NCI-H2081 treated with DMSO at 0.1 percent for 48 hours (cell line): ENCODE data around the gene CD93.

ENCODE experiments used
- DNase-seq: peaks from one replicate; lab custom pipeline; 2025; lab: John Stamatoyannopoulos, UW

CD93 gene

DNA sequence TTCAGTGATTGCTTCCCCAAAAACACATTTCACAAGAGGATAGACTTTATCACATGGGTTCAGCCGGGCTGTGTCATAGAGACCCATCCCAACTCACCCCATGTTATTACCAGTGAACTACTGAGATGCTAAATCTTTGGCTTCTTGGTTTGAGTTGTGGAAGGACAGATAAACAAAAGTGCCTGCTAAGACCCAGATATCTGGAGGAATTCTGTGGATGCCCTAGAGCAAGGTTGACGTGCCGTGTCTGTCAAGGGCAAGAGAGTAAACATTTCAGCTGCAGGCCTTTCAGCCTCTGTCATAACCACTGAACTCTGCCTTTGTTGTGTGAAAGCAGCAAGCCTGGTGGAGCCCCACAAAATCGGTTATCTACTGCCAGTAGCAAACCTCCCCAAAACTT, 25.5 kb downstream of the CD93 start:
- DNase-seq, result no peak

DNA sequence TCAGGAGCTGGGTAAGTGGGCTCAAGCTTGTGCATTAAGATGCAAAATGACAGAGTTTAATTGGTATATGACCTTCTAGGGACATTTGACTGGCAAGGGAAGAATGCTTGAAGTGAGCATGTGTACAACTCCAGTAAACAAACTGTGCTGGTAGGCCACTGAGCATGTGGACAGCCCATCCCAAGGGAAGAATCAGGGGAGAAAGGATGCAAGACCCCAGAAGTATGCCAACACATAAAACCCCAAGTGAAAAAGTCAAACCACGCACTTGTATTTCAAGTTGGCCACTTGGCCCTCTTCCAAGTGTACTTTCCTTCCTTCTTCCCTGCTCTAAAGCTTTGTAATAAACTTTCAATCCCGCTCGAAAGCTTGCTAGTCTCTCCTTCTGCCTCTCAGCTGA, 26.3 kb downstream of the CD93 start:
- no peak for DNase-seq

DNA sequence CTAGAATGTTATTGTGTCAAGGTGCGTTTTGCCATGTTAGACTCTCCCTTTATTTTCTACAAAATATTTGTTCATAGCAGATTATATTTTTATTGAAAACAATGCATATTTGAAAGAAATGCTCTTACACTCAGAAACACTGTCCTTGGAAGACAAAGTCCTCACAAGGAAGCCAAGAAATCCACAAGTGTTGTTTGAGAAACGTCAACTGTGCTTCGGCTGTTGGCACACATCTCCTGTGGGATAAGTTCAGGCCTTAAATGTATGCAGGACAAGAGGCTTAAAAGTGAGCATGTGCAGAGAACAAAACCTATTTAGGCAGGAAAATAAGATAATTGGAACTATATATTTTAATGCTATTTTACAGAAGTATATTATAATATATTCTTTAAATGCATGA, 27.1 kb downstream of the CD93 start:
- DNase-seq, result no peak

DNA sequence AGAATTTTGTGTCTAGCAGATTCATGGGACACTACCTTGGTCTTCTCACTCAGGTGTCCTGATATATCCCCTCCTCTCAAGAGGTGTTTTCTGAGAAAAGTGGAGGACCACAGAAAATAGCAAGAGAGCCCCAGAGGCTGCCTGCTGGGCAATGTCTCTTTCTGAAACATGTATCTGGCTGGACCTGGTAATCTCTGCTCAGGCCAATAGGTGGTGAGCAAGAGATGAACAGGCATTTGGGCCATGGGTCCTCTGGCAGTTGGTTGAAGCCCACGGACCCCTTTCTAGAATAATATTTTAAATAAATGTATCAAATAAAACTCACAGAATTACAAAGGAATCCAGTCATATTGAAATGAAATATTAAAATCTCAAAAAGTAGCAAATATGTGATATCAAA, 27.9 kb downstream of the CD93 start:
- DNase-seq, result no peak

DNA sequence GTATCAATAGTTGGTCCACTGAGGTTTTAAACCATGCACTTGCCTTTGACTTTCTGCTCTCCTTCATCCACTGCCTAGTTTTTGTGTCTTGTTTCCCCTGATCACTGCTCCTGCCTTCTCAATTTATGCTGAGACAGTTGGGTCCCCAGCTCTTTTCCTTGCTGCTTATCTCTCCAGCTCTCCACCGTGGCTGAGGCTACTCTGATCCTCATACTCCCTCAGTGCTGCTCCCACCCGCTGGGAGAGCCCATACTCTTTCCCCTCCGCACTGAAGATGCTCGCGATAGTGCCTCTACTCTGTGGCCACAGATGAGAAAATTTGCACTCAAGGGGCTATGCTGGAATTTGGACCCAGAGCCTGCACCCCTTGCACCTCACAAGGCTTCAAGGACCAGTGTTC, 33.2 kb downstream of the CD93 start:
- DNase-seq, result no peak

DNA sequence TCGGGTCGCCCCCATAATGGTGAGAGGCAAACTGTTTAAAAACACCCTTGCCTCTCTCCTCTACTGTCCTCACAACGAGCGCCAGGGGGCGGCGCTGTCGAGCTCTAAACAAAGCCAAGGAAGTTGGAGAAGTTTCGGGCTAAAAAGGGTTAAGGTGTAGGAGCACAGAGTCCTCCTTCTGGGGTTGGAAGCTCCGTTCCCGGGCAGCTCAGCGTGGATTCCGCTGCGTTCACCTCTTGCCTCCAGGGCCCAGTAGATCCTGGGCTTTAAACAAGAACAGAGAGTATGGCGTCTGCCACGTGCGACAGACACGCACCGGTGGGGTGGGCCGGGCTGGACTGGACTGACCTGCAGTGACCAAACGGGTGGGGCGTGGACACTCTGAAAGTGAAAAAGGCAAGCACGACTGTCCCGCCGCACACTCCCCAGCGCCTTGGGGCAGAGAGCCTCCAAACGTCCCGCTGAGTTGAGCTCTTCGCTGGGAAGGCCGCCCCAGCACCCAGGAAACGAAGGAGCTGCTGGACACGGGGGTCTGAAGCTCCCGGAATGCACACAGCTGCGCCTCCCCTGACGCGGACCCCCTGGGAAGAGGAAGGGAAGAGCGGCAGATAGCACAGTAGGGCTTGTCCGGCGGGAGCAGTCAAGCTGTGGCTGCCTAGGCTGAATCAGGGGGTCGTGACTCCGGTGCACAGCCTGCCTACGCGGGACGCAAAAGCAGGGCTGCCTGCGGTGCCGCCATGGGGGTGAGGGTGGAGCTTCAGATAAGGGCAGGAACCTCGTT, 35.1 kb downstream of the CD93 start:
- DNase-seq, result no peak

DNA sequence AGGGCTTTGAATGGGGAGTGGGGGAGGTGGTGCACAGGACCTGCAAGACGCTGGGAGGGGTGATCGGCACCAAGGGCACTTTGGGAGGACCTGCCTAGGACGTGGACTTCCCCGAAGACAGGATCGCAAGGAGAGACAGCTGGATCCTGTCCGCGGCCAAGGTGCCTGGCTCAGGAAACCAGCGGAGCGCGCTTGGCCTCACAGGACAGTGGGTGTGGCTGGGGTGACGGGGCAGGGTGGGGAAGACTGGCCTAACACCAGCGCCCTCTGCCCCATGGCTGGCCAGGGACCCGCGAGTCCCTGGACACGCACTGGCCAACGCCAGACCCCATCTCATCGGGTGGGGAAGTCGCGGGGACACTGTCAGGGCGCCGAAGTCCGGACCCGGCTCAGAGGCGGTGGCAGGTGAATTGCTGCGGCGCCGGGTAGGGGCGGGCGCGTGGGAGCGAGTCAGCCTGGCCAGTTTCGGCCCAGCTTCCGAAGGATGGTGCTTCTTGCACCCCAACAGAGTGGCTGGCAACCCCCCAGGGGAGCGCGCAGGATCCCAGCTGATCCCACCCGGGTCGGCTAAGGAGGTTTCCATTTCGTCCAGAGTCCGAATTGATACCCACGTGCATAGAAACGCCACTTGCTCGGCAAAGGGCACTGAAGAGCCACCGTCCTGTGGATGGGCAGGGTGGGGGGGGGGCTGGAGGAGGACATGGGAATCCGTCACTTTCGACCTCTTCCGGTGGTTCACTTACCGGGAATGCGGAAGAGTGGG, 35.9 kb downstream of the CD93 start:
- no peak for DNase-seq

DNA sequence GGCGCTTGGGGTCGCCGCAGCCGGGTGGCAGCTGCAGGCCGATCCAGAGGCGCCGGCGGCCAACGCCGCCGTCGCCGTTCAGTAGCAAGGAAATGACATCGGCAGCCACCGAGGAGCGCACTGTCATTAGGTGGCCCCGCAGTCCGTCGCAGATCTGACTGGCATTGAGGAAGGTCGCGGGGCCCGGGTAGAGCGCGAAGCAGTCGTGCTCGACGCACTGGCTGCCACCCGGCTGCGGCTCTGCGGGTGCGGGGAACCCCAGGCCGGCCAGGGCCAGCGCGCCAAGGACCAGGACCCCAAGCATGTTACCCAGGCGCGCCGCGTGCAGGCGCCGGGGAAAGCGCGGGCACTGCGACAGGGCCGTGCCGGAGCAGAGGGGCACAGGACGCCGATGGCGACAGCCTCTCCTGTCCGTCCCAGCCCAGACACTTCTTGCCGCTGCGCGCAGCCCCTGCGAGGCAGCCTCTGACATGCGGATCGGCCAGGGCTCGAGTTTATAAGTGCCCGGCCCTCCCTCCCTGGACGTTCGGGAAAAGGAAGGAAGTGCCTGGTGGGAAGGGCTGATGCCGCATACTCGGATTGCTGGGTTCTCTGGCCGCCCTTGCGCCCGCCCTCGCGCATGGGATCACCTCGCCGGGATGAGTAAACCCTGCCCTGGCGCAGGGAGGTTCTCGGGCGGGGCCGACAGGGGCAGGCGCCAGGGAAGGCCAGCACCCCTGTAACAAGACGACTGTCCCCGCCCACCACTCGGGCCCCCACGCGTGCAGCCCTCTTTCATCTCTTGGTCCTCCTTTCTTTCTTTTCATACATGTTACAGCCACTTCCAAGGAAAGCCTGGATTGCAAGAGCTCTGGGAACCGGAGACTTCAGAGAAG, 36.7 kb downstream of the CD93 start, which contains the start of gene THBD:
Gene THBD (minus strand): TSS at position 472 of the 875 bp plus-strand sequence. CDS start 168 bp downstream, at position 304.
- no peak for DNase-seq

DNA sequence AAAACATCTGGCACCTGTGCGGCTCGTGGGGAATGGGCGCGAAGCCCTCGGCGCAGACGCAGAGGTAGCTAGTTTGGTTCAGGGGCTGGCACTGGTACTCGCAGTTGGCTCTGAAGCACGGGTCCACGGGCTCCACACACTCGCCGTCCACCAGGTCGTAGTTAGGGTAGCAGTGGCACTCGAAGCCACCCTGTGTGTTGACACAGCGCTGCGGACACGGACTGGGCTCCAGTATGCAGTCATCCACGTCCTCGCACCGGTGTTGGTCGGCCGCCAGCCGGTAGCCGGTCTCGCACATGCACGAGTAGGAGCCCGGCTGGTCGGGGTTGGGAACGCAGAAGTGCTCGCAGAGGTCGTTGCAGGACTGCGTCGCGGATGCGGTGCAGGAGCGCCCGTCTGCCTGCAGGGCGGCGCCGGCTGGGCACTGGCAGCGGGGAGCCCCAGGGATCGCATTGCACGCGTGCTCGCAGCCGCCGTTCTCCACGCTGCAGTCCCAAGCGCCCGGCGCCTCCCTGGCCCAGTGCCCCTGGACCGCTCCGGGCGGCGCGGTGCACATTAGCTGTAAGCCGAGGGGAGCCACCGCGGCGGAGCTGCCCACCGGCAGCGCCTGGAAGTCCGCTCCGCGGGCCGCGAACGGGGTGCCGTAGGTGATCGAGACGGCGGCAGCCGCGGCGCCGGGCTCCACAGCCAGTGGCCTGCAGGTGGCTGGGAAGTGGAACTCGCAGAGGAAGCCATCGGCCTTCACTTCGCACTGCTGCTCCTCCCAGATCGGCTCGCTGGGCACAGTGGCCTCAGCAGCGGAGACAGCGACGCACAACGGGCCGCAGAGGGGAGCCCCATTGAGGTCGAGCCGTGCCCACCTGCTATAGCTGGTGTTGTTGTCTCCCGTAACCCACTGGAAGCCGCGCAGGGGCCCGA, 37.6 kb downstream of the CD93 start:
- DNase-seq, result no peak

DNA sequence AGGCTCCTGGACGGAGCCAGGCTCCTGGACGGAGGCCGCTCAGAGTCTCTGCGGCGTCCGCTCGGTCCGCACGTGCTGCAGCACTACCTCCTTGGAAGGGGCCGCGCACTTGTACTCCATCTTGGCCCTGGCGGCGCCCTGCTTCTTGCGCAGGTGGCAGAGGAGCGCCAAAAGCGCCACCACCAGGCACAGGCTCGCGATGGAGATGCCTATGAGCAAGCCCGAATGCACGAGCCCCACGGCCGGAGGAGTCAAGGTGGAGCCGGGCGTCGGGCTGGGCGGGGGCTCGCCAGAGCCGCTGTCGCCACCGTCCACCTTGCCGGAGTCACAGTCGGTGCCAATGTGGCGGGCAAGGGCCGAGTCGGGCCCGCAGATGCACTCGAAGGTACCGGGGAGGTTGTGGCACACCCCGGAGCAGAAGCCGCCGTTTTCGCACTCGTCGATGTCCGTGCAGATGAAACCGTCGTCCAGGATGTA, 38.3 kb downstream of the CD93 start:
- DNase-seq, result no peak

DNA sequence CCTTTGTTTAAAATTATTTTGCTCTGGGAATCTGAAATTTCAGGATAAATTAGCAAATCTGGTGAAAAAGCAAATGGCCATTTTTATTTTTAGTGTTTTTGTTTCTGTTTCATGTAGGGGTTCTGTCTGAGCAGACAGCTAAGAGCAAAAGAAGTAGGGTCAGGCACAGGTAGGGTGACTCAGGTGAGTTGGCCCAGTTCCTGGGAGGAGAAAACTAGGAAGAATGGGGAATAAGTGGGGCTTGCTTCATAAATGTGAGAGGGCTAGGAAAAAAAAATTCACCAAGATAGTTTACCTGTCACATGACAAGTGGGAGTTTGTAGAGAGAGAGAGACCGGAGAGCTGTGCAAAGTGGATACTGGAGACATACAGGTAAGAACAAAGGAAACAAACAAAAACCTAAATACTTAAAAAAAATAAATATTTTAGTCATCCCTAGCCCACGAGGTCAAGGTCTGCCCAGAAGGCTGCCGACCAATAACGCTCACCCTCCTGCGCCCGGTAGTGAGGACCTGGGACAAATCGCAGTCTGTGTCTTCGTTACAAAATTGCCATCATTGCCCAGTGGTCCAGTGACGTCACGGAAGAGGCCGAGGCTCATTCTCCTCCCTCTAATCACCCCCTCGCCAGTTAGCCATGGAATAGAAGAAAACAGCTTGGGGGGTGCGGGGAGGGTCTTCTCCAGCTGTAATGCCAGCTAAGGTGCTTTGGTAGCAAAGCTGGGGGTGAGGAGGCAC, 39.0 kb downstream of the CD93 start:
- no peak for DNase-seq

DNA sequence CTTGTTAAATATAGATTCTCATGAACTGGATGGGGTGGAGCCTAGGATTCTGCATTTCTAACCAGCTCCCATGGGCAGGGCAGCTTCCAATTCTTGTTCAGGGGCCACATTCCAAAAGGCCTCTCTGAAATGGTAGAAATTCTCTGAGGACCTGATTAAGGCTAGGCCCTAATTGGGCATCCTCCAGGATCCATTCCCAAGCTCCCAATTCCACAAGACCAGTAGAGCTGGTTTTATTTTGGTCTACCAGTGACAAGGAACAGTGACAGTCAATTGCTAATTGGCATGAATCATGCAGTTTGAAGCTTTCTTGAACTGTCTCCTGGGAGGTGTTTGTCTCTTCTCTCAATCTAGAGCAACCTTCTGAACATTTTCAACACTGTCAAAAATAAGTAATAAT, 39.7 kb downstream of the CD93 start:
- DNase-seq, result no peak

DNA sequence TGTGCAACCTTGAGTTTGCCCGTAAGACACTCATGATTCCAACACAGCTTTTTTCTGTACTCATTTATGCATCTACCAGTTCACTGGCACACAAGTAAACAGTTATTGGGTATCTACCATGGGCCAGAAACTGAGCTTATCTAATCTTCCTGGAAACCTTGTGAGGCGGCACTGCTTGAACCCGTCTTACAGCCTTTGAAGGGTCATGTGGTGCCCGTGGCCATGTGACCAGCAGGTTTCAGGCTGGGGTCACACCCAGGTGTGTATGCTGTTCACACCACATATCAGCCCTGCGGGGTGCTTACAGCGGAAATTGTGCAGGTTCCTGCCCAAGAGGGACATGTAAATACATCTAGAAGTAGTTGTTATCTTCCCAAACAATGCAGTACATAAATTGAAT, 42.7 kb downstream of the CD93 start:
- DNase-seq, result no peak

DNA sequence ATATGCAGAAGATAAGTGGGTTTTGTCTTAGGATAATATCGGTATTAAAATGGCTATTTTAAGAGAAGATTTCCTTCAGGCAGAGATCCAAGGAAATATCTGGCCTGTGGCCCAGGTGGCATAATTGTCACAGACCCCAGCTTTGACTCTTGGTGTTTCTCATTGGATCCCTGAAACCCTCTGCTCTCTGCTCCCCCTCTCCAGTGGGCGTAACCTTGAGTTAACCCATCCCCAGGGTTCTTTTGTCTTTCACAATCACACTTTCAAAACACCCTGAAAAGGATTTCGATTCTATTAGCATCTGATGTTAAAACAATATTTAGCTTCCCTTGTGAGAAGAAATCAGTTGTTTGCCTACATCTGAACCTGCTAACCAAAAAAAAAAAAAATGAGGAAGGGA, 43.9 kb downstream of the CD93 start:
- DNase-seq, result no peak

DNA sequence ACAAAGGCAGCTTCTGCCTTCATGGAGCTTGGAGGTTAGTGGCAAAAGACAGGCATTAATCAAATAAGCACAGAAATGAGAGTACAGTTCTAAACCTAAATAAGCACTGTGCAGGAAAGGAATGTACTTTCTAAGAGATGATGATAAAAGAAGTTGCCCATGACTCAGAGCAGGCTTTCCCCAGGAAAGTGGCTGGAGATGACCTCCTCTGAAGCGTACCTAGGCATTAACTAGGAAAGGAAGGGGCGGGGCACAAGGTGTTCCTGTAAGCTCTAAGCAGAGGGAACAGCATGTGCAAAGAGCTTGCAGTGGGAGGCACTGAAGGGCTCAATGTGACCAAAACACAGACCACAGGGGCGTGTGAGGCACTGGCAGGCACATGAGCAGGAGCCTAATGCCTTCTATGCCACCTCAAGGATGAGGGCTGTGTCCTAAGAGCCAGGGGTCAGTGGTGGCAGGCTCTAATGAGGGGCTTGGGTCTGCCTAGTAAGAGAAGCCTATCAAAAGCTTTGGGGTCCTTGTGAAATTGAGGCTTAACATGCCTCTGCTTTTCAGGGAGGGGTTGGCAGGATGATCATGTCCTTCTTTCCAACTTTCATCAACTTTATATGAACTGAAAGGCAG, 46.1 kb downstream of the CD93 start:
- DNase-seq, result no peak

DNA sequence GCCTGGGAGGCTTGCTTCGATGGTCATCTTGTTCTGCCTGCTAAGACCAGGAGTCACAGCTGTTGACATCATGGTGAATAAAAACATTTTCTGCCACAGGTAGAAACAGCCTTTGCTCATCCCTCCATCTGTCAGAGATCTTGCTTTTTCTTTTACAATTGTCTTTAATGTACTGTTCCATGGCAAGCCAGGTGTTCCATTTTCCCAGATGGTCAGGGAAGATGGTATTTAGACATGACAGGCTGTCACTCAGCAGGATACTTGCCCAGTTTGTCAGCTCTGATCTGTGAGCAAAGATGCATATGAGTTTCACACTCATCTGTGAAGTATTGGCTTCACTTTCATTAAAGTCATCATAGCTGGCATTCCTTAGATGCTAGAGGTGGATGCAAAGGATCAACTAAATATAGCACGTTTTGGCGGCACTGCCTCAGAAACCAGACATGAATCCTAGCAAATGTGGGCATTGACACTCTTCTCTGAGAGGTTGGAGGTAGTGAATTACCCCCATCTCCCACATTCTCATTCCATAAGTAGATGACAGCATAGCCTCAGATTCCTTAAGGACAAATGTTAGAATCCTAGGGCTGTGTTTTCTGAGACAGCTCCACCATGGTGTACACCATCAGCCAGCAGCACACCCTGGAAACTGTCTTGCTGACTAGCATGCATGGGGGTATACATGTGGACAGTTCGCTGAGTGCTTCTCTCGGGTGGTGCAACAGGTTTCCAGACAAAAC, 46.8 kb downstream of the CD93 start:
- DNase-seq, result no peak

DNA sequence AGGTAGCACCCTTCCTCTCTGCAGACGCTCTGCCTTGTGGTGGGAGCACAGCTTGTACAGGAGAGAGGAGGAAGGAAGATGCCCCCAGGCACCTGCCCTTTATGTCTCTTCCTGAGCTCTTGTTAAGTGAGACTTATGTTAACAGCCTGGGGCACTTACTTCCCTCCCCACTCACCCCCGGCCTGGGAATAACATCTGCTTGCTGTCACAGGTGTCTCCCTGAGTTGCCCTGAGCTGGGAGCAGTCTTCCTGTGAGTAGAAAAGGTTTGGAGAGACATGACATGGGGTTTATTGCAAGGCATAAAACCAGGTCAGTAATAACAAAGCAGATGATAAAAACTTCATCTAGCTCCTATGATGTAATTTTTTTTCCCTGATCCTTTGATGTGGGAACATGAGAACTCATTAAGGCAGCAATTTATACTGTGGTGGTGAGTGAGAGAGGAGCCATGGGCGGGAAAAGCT, 49.1 kb downstream of the CD93 start:
- no peak for DNase-seq

DNA sequence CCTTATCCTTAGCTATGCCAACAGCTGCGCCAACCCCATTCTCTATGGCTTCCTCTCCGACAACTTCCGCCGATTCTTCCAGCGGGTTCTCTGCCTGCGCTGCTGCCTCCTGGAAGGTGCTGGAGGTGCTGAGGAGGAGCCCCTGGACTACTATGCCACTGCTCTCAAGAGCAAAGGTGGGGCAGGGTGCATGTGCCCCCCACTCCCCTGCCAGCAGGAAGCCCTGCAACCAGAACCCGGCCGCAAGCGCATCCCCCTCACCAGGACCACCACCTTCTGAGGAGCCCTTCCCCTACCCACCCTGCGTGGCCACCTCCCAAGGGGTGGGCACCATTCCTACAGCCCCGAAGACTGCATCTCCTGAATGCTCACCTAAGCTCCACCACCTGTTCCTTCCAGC, 49.8 kb downstream of the CD93 start:
- no peak for DNase-seq

DNA sequence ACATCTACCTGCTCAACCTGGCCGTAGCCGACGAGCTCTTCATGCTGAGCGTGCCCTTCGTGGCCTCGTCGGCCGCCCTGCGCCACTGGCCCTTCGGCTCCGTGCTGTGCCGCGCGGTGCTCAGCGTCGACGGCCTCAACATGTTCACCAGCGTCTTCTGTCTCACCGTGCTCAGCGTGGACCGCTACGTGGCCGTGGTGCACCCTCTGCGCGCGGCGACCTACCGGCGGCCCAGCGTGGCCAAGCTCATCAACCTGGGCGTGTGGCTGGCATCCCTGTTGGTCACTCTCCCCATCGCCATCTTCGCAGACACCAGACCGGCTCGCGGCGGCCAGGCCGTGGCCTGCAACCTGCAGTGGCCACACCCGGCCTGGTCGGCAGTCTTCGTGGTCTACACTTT, 50.4 kb downstream of the CD93 start:
- DNase-seq, result no peak
